Calu3 (cell line): ENCODE measurements around the gene FAM241A. TPM values are rescaled to one million over a fixed set of nuclear protein-coding genes. Genes with fewer than 3 reads are reported as not detected.
A peak's percentile ranks its signal among the peaks of the same experiment; 100 is the strongest.

ENCODE experiments used
- Bru-seq: library from RNA; stranded (reverse); fragments of 400-500 nt; gene quantifications from one replicate; lab custom pipeline; 2021; lab: Mats Ljungman, UMichigan
- BruChase-seq, 2 experiments: library from RNA; stranded (reverse); fragments of 400-500 nt; gene quantifications; one replicate each; lab custom pipeline; 2021; lab: Mats Ljungman, UMichigan
- BruUV-seq: library from RNA; stranded (reverse); fragments of 400-500 nt; replicated peaks from 2 replicates; lab custom pipeline; 2021; lab: Mats Ljungman, UMichigan
- CTCF ChIA-PET: fragments of 300-600 bp; sonication (Branson Sonifier 250); formaldehyde crosslinking; loops from one replicate; lab custom pipeline; 2022; ENCODE audit warnings: antibody characterized with exemption; lab: Charles Lee
- DNase-seq: peaks from one replicate; pipeline ENCODE4 v3.0.0; 2022
- H3K27ac Mint-ChIP-seq: one replicate; pipeline ENCODE4 v1.8.0; 2022; ENCODE audit warnings: mixed read lengths; ENCODE audit not compliant: unreplicated experiment
- H3K27me3 Mint-ChIP-seq: one replicate; pipeline ENCODE4 v1.8.0; 2022; ENCODE audit warnings: mixed read lengths; ENCODE audit not compliant: unreplicated experiment
- H3K36me3 Mint-ChIP-seq: one replicate; pipeline ENCODE4 v1.8.0; 2022; ENCODE audit warnings: mild to moderate bottlenecking, moderate library complexity, mixed read lengths; ENCODE audit not compliant: insufficient read depth, unreplicated experiment
- H3K4me1 Mint-ChIP-seq: one replicate; pipeline ENCODE4 v1.8.0; 2022; ENCODE audit warnings: mild to moderate bottlenecking, low read depth, mixed read lengths; ENCODE audit not compliant: unreplicated experiment
- H3K4me3 Mint-ChIP-seq: one replicate; pipeline ENCODE4 v1.8.0; 2022; ENCODE audit warnings: mild to moderate bottlenecking, low read depth, moderate library complexity, mixed read lengths; ENCODE audit not compliant: unreplicated experiment
- H3K9me3 Mint-ChIP-seq: one replicate; pipeline ENCODE4 v1.8.0; 2022; ENCODE audit warnings: low read depth, mixed read lengths; ENCODE audit not compliant: unreplicated experiment
- CTCF ChIP-seq: fragments of 200-600 bp; IDR thresholded peaks from one replicate; pipeline ENCODE4 v1.8.0; 2022; ENCODE audit warnings: antibody characterized with exemption; ENCODE audit not compliant: unreplicated experiment
- intact Hi-C: fragments of 100-400 bp; cut with micrococcal nuclease; formaldehyde crosslinking; loops from one replicate; pipeline ENCODE4 v1.10.0; 2022; ENCODE audit not compliant: unreplicated experiment
- long read RNA-seq: library from polyadenylated mRNA; stranded (forward); transcript quantifications from one replicate; pipeline ENCODE4 v2.0.0, GENCODE V29; 2022
- total RNA-seq: library from RNA; stranded (reverse); gene quantifications from 2 replicates; pipeline ENCODE4 v1.2.3, GENCODE V29; 2022

FAM241A gene
- total RNA-seq (1.4 and 1.6 TPM in 2 replicates), Bru-seq, nascent RNA (percentile 57 among the genes with signal in this experiment), BruChase-seq, experiment 1, labeled RNA remaining after a 6-hour chase (percentile 51 among the genes with signal in this experiment), BruChase-seq, experiment 2, labeled RNA remaining after a 2-hour chase (percentile 44 among the genes with signal in this experiment)
- long read RNA-seq, full-length matches to known transcripts: 18 of 21 reads
- long read RNA-seq, partial matches to known transcripts: 0 of 21 reads
- long read RNA-seq, other reads (novel, unspliced or antisense): 3 of 21 reads

DNA sequence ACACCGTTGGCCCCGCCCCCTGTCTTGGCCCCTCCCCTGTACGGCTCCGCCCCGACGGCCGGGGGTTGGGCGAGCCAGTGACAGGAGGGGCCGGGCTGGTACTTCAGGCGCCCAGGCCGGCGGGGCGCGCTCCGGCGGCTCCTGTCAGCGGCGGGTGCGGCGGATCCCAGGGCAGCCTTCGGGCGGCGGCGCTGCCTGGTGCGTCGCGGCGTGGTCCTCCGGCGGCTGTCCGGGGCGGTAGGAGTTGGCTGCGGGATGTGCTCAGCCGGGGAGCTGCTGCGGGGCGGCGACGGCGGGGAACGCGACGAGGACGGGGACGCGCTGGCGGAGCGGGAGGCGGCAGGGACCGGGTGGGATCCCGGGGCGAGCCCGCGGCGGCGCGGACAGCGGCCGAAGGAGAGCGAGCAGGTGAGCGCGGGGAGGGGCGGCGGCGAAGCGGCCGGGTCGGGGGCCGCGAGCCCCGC lies at the start of gene FAM241A:
Gene FAM241A (plus strand): TSS at position 129 of the 464 bp plus-strand sequence. CDS start 127 bp downstream, at position 256.
- BruUV-seq: no TSS peak
- CTCF ChIA-PET: interaction anchor here (0.6 kb wide), 1 partner anchor 44 kb away, joined by 6 read pairs; no protein-coding TSS in a partner anchor
- peak within 1 kb of the TSS; percentile 47 for H3K27ac Mint-ChIP-seq
- H3K27me3 Mint-ChIP-seq: no peaks in the 10 kb centered on the region
- peaks cover 8% of the 10 kb centered on the region for H3K4me1 Mint-ChIP-seq
- peaks cover 17% of the 10 kb centered on the region for H3K36me3 Mint-ChIP-seq
- peak within 1 kb of the TSS; percentile 85 for H3K4me3 Mint-ChIP-seq
- DNase-seq: peak; percentile 82
- no peak for TF ChIP-seq CTCF
- no peaks in the 10 kb centered on the region for H3K9me3 Mint-ChIP-seq
- intact Hi-C loops: loop anchor here (5.0 kb wide), 2 partner anchors 33 to 87 kb away; partner anchors contain the start of gene AP1AR

DNA sequence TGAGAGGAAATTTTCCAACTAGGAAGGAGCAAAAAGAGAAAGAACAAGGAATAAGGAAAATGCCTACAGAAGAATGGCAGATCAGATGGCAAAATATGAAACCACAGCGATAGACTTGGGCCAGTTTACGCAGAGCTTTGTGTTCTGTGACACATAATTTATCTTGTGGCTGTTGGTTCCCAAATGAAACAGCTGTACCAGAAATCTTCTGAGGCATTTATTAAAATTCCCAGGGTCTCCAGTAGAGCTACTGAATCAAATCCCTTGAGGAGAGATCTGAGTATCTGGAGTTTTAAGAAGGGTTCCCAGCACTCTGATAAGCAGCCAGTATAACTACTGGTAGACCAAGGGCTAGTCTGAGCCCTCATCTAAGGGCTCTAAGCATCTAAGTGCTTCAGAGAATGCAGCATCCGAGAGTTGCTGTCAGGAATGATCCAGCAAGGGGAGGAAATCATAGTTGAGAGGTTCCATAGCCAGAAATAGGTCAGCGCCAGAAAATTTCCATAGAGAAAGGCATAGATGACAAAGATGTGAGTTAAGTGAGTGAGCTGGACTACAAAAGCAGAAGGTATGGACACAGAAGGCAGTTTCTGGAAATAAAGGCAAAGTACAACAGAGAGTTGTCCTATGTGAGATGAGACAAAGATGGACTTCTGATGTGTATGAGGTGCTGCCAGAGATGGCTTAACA lies 46.3 kb upstream of the FAM241A start:
- no peak for TF ChIP-seq CTCF
- no peak for DNase-seq
- intact Hi-C loops: loop anchor here (1.0 to 10.0 kb wide), 3 partner anchors 136 to 423 kb away; no protein-coding TSS in a partner anchor
- CTCF ChIA-PET: interaction anchor here (1.1 to 1.6 kb wide), 4 partner anchors 91 to 137 kb away, joined by 3 to 7 read pairs (median 4); partner anchors contain the start of gene AP1AR
- no peak overlapping the region for H3K4me3 Mint-ChIP-seq
- no peaks in the 10 kb centered on the region for H3K9me3 Mint-ChIP-seq
- no peak overlapping the region for H3K27ac Mint-ChIP-seq
- BruUV-seq: no TSS peak
- no peaks in the 10 kb centered on the region for H3K27me3 Mint-ChIP-seq
- H3K4me1 Mint-ChIP-seq: peaks cover 12% of the 10 kb centered on the region
- H3K36me3 Mint-ChIP-seq: no peaks in the 10 kb centered on the region

DNA sequence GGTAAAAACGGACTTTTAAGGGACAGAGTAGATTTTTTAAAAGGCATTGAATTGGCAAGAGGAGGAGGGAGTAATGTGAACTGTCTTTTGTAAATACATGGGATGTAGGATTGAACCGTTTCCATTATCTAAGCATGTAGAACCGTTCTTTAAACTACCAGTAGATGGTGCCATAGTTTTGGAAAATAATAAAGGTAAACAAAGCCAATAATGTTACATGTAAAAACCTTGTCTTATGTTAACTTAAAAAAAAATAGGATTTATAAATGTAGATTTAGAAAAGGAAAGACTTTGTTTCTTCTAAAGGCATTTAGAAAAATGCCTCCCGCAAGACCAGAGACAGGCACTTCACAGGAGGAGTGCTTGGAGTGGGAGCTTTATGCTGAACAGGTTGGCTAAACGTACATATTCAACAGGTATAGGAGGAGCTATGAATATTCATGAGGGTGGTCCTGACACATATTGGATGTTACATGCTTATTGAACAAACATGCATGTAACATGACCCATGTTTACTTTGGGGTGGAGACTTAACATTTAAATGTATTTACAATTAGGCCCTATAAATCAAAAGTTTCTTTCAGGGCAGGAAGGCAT lies 45.5 kb upstream of the FAM241A start:
- no peak for TF ChIP-seq CTCF
- intact Hi-C loops: loop anchor here (1.0 to 10.0 kb wide), 3 partner anchors 136 to 423 kb away; no protein-coding TSS in a partner anchor
- Mint-ChIP-seq H3K4me1 (peaks cover 12% of the 10 kb centered on the region), H3K27ac (no peak overlapping the region), H3K27me3 (no peaks in the 10 kb centered on the region), H3K9me3 (no peaks in the 10 kb centered on the region), H3K4me3 (no peak overlapping the region), H3K36me3 (no peaks in the 10 kb centered on the region)
- CTCF ChIA-PET: interaction anchor here (1.0 to 1.6 kb wide), 5 partner anchors 90 to 136 kb away, joined by 3 to 7 read pairs (median 4); partner anchors contain the start of gene AP1AR
- BruUV-seq: no TSS peak
- no peak for DNase-seq

- no peak for DNase-seq
- H3K27ac Mint-ChIP-seq: no peak overlapping the region
- TF ChIP-seq CTCF: no peak
- H3K4me1 Mint-ChIP-seq: peaks cover 12% of the 10 kb centered on the region
- CTCF ChIA-PET: no interaction called here
- BruUV-seq: no TSS peak
- intact Hi-C loops: no loop called here
- no peaks in the 10 kb centered on the region for H3K9me3 Mint-ChIP-seq
- H3K27me3 Mint-ChIP-seq: no peaks in the 10 kb centered on the region
- no peaks in the 10 kb centered on the region for H3K36me3 Mint-ChIP-seq
- H3K4me3 Mint-ChIP-seq: no peak overlapping the region
Measured at GRCh38 chr4:112102875-112103370, 42.3 kb upstream of the FAM241A start.
